ENCODE results near the gene OR4K2. TPM values are rescaled to one million over a fixed set of nuclear protein-coding genes. Genes with fewer than 3 reads are reported as not detected.

Gene OR4K2, protein sequence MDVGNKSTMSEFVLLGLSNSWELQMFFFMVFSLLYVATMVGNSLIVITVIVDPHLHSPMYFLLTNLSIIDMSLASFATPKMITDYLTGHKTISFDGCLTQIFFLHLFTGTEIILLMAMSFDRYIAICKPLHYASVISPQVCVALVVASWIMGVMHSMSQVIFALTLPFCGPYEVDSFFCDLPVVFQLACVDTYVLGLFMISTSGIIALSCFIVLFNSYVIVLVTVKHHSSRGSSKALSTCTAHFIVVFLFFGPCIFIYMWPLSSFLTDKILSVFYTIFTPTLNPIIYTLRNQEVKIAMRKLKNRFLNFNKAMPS
- total RNA-seq (2022; extraction: Qiagen RNA extraction) = not detected in 5 replicates

GRCh38 chr14:19874842-19875241, at the start of gene OR4K2:
TSS of gene OR4K2 (plus strand) at chr14:19875142. CDS start at chr14:19876268, 1,126 bp downstream.

GRCh38 chr14:19920021-19920657, 45.2 kb downstream of the OR4K2 start, which contains the start of gene OR4K5:
TSS of gene OR4K5 (plus strand) at chr14:19920607. CDS start at chr14:19920607, 0 bp downstream.

DNA sequence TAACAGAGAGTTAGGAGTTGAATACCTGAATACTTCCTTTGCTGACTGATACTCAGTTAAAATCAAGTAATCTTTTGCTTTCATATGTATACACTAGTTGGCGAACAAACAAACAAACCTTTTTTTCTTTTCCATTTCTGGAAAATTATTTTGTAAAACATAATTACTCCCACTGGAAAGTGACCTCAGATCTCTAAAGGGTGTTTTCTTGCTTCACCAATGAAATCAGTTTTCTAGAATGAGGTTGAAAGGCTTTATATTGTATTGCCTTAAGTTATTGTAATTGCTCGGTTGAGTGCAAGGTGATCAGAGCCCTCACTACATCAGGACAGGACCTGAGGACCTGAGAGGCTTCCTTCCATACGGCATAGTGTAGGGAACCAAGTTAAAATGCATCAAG, 55.7 kb downstream of the OR4K2 start, which contains the start of gene OR4K1:
Gene OR4K1 (plus strand): TSS at position 301 of the 400 bp plus-strand sequence. CDS start 4,750 bp downstream, outside the sequence.

Other genes starting within 250 kb of the OR4K2 start
- gene OR11H2, start 161.3 kb upstream of the OR4K2 start, total RNA-seq (2022; extraction: Qiagen RNA extraction) = not detected in 5 replicates
- gene OR4Q3, start 131.6 kb upstream of the OR4K2 start, total RNA-seq (2022; extraction: Qiagen RNA extraction) = not detected in 5 replicates
- gene OR4M1, start 101.6 kb upstream of the OR4K2 start, total RNA-seq (2022; extraction: Qiagen RNA extraction) = not detected in 5 replicates
- not detected in 5 replicates for gene OR4N2, start 71.4 kb upstream of the OR4K2 start, total RNA-seq (2022; extraction: Qiagen RNA extraction)
- gene OR4K5, start 45.5 kb downstream of the OR4K2 start, total RNA-seq (2022; extraction: Qiagen RNA extraction) = not detected in 5 replicates
- not detected in 5 replicates for gene OR4K1, start 55.8 kb downstream of the OR4K2 start, total RNA-seq (2022; extraction: Qiagen RNA extraction)
- gene OR4K15, start 100.4 kb downstream of the OR4K2 start, total RNA-seq (2022; extraction: Qiagen RNA extraction) = not detected in 5 replicates
- gene OR4Q2, start 127.0 kb downstream of the OR4K2 start, total RNA-seq (2022; extraction: Qiagen RNA extraction) = not detected in 5 replicates
- gene OR4K14, start 144.2 kb downstream of the OR4K2 start, total RNA-seq (2022; extraction: Qiagen RNA extraction) = not detected in 5 replicates
- not detected in 5 replicates for gene OR4K13, start 160.9 kb downstream of the OR4K2 start, total RNA-seq (2022; extraction: Qiagen RNA extraction)
- not detected in 5 replicates for gene OR4L1, start 184.9 kb downstream of the OR4K2 start, total RNA-seq (2022; extraction: Qiagen RNA extraction)
- not detected in 5 replicates for gene OR4K17, start 235.6 kb downstream of the OR4K2 start, total RNA-seq (2022; extraction: Qiagen RNA extraction)